ENCODE measurements around the gene PLB1. TPM values are rescaled to one million over a fixed set of nuclear protein-coding genes. Genes with fewer than 3 reads are reported as not detected.

PLB1 gene
- total and polyA plus RNA-seq, 9 of the 15 experiments (the other 6 are each of a cell fraction or from before 2014, with no cell fraction given): 0.01 to 0.09 (median 0.07) TPM; not detected in 2

- no peak for DNase-seq (ENCODE audit: extremely low read depth in 1 of 4, low spot score in 3 of 4)
- no peak overlapping the region for H3K4me3 ChIP-seq
- WGBS (ENCODE audit: insufficient coverage, low coverage, missing lambda C conversion rate): 0% methylated on average over 7 of the region's 7 CpGs
- ATAC-seq: no peak
- no peak for FAIRE-seq
- H2AFZ ChIP-seq (ENCODE audit: low read depth, low read length): no peak overlapping the region
- H3K9ac ChIP-seq (ENCODE audit: insufficient read depth in 1 of 2, low read depth in 2 of 2, low read length in 2 of 2): peak overlapping the region in 1 of 2 experiments; percentile 26; a peak in 1 of 4 replicates
- H3K27ac ChIP-seq (ENCODE audit: extremely low read depth, low read depth, low read length): no peak overlapping the region
- no peaks in the 10 kb centered on the region for H3K9me3 ChIP-seq (replicated peaks; ENCODE audit: control insufficient read depth, insufficient read depth, low read depth, low read length)
- POLR2A ChIA-PET: interaction anchor here (0.7 to 1.2 kb wide), 3 partner anchors 9 to 18 kb away, joined by 3 read pairs; no protein-coding TSS in a partner anchor
- no peaks in the 10 kb centered on the region for H3K36me3 ChIP-seq (ENCODE audit: control insufficient read depth, insufficient read depth, low read length)
- CTCF ChIA-PET (ENCODE audit: low intra/inter-chr PET ratio): no interaction called here
- intact Hi-C loops (cut with micrococcal nuclease): no loop called here
- BruUV-seq (replicated peaks): no TSS peak
- in situ Hi-C loops (cut with MboI): no loop called here
- H3K27me3 ChIP-seq (ENCODE audit: control insufficient read depth in 2 of 2, insufficient read depth in 2 of 2, low read length in 2 of 2): peaks cover 43 to 66% of the 10 kb centered on the region in 2 experiments; a peak in 4 of 5 replicates
- H3K79me2 ChIP-seq (ENCODE audit: control insufficient read depth, insufficient read depth, low read length): no peaks in the 10 kb centered on the region
- no peak overlapping the region for H3K4me2 ChIP-seq (ENCODE audit: insufficient read depth, low read length)
- H3K9me1 ChIP-seq (ENCODE audit: control insufficient read depth, insufficient read depth, low read length): no peaks in the 10 kb centered on the region
- peaks cover 4 to 9% of the 10 kb centered on the region in 2 experiments; a peak in 3 of 5 replicates for H3K4me1 ChIP-seq (replicated peaks in 1 of 2; ENCODE audit: control insufficient read depth in 2 of 2, insufficient read depth in 2 of 2, low read length in 2 of 2)
- peaks cover 12% of the 10 kb centered on the region; the same call in 1 of the 2 replicates for H4K20me1 ChIP-seq (replicated peaks; ENCODE audit: control insufficient read depth, insufficient read depth, low read length)
- TF ChIP-seq HMGN3 (IDR thresholded peaks at IDR 0.05; ENCODE audit: borderline replicate concordance, extremely low read depth, insufficient read length, low read depth, low read length) (no peak), ETV5 (CRISPR knock-in tag; IDR thresholded peaks at IDR 0.05; ENCODE audit: low read depth) (no peak), ARID1B (IDR thresholded peaks at IDR 0.05) (no peak), RNF2 (IDR thresholded peaks at IDR 0.05) (no peak), AFF1 (IDR thresholded peaks at IDR 0.05; ENCODE audit: low read depth in 1 of 2, partially characterized antibody in 2 of 2) (no peak), TFAP4 (CRISPR knock-in tag; IDR thresholded peaks at IDR 0.05; ENCODE audit: borderline replicate concordance) (no peak), SNRNP70 (optimal IDR thresholded peaks at IDR 0.05; ENCODE audit: low read depth, low read length) (no peak), BRCA1 (IDR thresholded peaks at IDR 0.05) (no peak), BRCA1 (CRISPR knock-in tag; IDR thresholded peaks at IDR 0.05) (no peak), TSC22D4 (tag; IDR thresholded peaks at IDR 0.05) (no peak), ETS1 (conservative IDR thresholded peaks at IDR 0.05; ENCODE audit: control insufficient read depth, low read depth, low read length) (no peak), ZNF398 (CRISPR knock-in tag; IDR thresholded peaks at IDR 0.05) (no peak), ZNF133 (CRISPR knock-in tag; IDR thresholded peaks at IDR 0.05) (no peak), ZFP30 (CRISPR knock-in tag; IDR thresholded peaks at IDR 0.05; ENCODE audit: borderline replicate concordance) (no peak)
These were observed 50.4 kb downstream of the PLB1 start for GRCh38 chr2:28546242-28546641.

All from K562 (cell line).